ENCODE measurements around the gene MAP3K13.

The MAP3K13 gene

DNA sequence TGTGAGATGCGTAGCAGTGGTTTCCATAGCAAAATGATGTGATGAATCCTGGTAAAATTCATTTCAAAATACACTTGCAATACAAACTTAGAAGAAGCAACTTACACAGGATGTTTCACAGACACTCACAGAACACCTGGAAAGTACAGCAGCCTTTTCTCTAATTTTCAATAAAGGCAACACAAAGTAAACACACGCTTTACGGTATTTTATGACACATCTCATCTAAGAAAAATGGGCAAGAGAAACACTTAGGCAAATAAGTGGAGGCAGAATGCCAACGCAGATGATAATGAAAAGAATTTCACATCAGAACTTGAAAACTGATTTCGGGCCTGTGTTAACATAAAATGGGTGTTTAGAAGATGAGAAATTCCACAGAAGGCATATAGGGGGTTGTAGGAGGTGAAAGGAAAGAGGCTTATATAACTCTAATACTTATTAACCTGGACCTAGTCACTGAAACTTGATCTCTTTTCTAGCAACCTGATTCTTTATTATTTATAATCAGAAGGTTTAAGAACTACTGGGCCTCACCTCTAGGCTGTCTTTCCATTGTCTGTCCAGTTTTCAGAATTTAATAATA, 25.6 kb upstream of the MAP3K13 start:
- TF ChIP-seq POLR2AphosphoS5 (IDR thresholded peaks at IDR 0.05; ENCODE audit: borderline replicate concordance, low read depth, low read length), result no peak
- TF ChIP-seq EZH2 (IDR thresholded peaks at IDR 0.05), result no peak
- no peak for TF ChIP-seq FOXP2 (optimal IDR thresholded peaks at IDR 0.05; ENCODE audit: control extremely low read depth, extremely low read length, insufficient read depth)
- H3K27ac ChIP-seq, result no peak overlapping the region
- no peak overlapping the region for H3K9ac ChIP-seq (ENCODE audit: insufficient read length)
- DNase-seq (ENCODE audit: low read depth, low spot score), result no peak
- H3K9me3 ChIP-seq (ENCODE audit: low read depth, low read length), result no peaks in the 10 kb centered on the region
- no peaks in the 10 kb centered on the region for H3K36me3 ChIP-seq (ENCODE audit: insufficient read depth, low read length)
- H3K4me3 ChIP-seq, result no peak overlapping the region

DNA sequence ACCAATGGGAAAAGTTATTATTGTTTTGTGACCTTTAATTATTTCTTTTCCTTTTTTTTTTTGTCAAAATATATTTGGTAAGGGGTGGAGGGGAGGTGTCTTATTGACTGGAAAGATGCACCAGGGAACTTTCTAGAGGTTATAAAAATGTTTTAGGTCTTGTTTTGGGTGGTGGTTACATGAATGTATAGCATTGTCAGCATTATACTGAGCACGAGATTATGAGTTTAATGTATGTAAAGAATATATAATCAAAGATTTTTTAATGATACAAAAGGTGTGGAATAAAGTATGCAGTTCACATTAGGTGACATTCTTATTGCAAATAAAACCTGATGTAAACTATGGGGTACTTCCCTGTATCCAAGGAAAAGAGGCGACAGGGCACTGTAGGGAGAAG, 23.0 kb upstream of the MAP3K13 start:
- no peaks in the 10 kb centered on the region for H3K36me3 ChIP-seq (ENCODE audit: insufficient read depth, low read length)
- H3K4me3 ChIP-seq, result no peak overlapping the region
- H3K9ac ChIP-seq (ENCODE audit: insufficient read length), result no peak overlapping the region
- H3K9me3 ChIP-seq (ENCODE audit: low read depth, low read length), result no peaks in the 10 kb centered on the region
- TF ChIP-seq POLR2AphosphoS5 (IDR thresholded peaks at IDR 0.05; ENCODE audit: borderline replicate concordance, low read depth, low read length), result no peak
- TF ChIP-seq FOXP2 (optimal IDR thresholded peaks at IDR 0.05; ENCODE audit: control extremely low read depth, extremely low read length, insufficient read depth), result no peak
- no peak for TF ChIP-seq EZH2 (IDR thresholded peaks at IDR 0.05)
- DNase-seq (ENCODE audit: low read depth, low spot score), result no peak
- H3K27ac ChIP-seq, result no peak overlapping the region

DNA sequence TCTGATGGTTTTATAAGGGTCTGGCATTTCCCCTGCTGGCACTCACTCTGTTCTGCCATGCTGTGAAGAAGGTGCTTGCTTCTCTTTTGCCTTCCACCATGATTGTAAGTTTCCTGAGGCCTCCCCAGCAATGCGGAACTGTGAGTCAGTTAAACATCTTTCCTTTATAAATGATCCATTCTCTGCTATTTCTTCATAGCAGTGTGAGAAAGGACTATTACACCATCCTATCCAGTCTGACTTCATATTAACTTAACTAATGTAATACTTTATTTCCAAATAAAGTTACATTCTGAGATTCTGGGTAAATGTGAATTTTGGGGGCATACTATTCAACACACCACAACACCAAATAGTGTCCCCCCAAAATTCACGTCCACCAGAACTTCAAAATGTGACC, 22.2 kb upstream of the MAP3K13 start:
- H3K4me3 ChIP-seq, result no peak overlapping the region
- H3K9me3 ChIP-seq (ENCODE audit: low read depth, low read length), result no peaks in the 10 kb centered on the region
- no peak overlapping the region for H3K9ac ChIP-seq (ENCODE audit: insufficient read length)
- H3K27ac ChIP-seq, result no peak overlapping the region
- no peaks in the 10 kb centered on the region for H3K36me3 ChIP-seq (ENCODE audit: insufficient read depth, low read length)
- no peak for DNase-seq (ENCODE audit: low read depth, low spot score)
- TF ChIP-seq FOXP2 (optimal IDR thresholded peaks at IDR 0.05; ENCODE audit: control extremely low read depth, extremely low read length, insufficient read depth) (no peak), POLR2AphosphoS5 (IDR thresholded peaks at IDR 0.05; ENCODE audit: borderline replicate concordance, low read depth, low read length) (no peak), EZH2 (IDR thresholded peaks at IDR 0.05) (no peak)

DNA sequence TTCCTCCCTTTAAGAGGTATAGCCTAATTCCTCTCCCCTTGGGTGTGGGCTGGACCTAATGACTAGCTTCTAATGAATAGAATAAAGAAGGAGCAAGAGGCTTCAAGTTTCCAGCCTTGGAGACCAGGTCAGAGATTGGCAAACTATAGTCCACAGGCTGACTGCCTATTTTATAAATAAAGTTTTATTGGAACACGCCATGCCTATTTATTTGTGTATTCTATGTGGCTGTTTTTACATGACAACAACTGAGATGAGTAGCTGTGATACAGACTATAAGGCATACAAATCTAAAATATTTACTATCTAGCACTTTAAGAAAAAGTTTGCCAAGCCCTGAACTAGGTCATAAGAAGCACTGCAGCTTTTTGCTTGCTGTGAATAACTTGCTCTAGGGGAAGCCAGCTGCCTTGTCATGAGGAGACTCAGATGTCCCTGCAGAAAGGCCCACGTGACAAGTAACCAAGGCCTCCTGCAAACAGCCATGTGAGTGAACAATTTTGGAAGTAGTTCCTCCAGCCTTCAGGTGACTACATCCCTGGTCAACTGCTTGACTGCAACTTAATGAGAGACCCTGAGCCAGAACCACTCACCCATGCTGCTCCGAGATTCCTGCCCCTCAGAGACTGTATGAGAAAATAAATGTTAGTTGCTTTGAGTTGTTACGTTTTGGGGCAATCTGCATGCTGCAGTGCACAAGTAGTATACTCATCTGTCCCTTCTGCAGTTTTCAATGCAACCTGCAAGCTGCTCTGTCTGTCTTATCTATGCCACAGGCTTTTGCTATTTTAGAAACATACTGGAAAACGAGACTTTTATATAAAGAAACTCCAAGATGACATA, 21.1 kb upstream of the MAP3K13 start:
- H3K27ac ChIP-seq, result no peak overlapping the region
- H3K9me3 ChIP-seq (ENCODE audit: low read depth, low read length), result no peaks in the 10 kb centered on the region
- no peak for DNase-seq (ENCODE audit: low read depth, low spot score)
- H3K36me3 ChIP-seq (ENCODE audit: insufficient read depth, low read length), result no peaks in the 10 kb centered on the region
- TF ChIP-seq FOXP2 (optimal IDR thresholded peaks at IDR 0.05; ENCODE audit: control extremely low read depth, extremely low read length, insufficient read depth) (no peak), EZH2 (IDR thresholded peaks at IDR 0.05) (no peak), POLR2AphosphoS5 (IDR thresholded peaks at IDR 0.05; ENCODE audit: borderline replicate concordance, low read depth, low read length) (no peak)
- H3K9ac ChIP-seq (ENCODE audit: insufficient read length), result no peak overlapping the region
- H3K4me3 ChIP-seq, result no peak overlapping the region

DNA sequence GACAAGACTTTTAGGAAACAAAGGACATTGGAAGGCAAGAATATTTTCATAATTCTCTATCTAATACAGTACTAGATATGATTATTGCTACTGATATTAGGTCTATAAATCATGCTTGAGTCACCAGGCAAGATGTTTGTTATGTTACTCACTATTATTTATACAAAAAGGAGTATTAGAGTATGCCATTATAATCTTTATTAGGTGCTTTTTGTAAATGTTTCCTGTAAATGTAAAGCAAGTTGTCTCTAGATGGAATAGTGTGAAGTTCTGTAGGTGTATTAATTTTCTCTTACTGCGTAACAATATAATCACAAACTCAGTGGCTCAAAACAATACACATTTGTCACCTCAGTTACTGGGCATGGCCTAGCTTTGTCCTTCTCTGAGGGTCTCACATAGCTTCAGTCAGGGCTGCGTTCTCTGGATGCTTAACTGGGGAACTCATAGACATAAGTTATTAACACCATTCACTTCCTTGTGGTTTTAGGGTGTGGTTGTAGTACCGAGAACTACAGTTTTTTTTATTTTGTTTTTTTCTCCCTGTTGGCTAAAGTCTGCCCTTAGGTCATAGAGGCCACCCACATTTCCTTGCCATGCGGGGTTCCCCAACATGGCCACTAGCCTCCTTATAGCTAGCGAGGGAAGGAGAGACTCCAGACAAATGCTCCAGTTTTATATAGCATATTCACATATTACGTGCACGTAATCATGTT, 20.3 kb upstream of the MAP3K13 start:
- no peak for TF ChIP-seq EZH2 (IDR thresholded peaks at IDR 0.05)
- TF ChIP-seq POLR2AphosphoS5 (IDR thresholded peaks at IDR 0.05; ENCODE audit: borderline replicate concordance, low read depth, low read length), result no peak
- no peak for TF ChIP-seq FOXP2 (optimal IDR thresholded peaks at IDR 0.05; ENCODE audit: control extremely low read depth, extremely low read length, insufficient read depth)
- H3K9ac ChIP-seq (ENCODE audit: insufficient read length), result no peak overlapping the region
- no peak overlapping the region for H3K27ac ChIP-seq
- no peak overlapping the region for H3K4me3 ChIP-seq
- no peaks in the 10 kb centered on the region for H3K36me3 ChIP-seq (ENCODE audit: insufficient read depth, low read length)
- H3K9me3 ChIP-seq (ENCODE audit: low read depth, low read length), result no peaks in the 10 kb centered on the region
- no peak for DNase-seq (ENCODE audit: low read depth, low spot score)

DNA sequence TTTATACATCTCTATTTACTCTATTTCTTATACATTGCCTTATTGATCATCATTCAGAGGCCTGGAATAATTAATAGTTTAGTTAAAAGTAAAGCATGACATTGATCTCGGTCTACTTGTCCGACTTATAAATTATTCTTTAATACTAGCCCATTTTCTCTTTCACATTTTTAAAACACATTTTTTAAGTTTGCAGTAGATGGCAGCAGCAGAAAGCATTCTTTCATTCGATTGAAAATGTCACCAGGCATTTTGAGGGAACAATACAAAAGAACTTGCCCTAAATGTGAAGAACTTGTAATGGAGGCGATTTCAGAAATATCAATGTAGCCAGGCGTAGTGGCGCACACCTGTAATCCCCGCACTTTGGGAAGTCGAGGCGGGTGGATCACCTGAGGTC, 15.5 kb upstream of the MAP3K13 start:
- no peak overlapping the region for H3K4me3 ChIP-seq

DNA sequence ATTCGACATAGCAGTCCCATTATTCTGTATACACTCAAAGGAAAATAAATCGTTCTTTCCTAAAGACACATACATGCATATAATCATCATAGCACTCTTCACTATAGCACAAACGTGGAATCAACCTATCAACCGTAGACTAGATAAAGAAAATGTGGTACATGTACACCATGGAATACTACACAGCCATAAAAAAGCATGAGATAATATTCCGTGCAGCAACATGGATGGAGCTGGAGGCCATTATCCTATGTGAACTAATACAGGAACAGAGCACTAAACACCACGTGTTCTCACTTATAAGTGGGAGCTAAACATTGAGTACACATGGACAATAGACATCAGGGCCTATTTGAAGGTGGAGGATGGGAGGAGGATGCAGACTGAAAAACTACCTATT, 12.1 kb upstream of the MAP3K13 start:
- Histone ChIP-seq H3K27ac (no peak overlapping the region), H3K4me3 (no peak overlapping the region), H3K9me3 (ENCODE audit: low read depth, low read length) (no peaks in the 10 kb centered on the region), H3K36me3 (ENCODE audit: insufficient read depth, low read length) (no peaks in the 10 kb centered on the region), H3K9ac (ENCODE audit: insufficient read length) (no peak overlapping the region)
- no peak for DNase-seq (ENCODE audit: low read depth, low spot score)
- TF ChIP-seq FOXP2 (optimal IDR thresholded peaks at IDR 0.05; ENCODE audit: control extremely low read depth, extremely low read length, insufficient read depth) (no peak), POLR2AphosphoS5 (IDR thresholded peaks at IDR 0.05; ENCODE audit: borderline replicate concordance, low read depth, low read length) (no peak), EZH2 (IDR thresholded peaks at IDR 0.05) (no peak)

More for the DNA sequence above, 15.5 kb upstream of the MAP3K13 start:
- Histone ChIP-seq H3K36me3 (ENCODE audit: insufficient read depth, low read length) (no peaks in the 10 kb centered on the region), H3K9ac (ENCODE audit: insufficient read length) (no peak overlapping the region), H3K27ac (no peak overlapping the region), H3K9me3 (ENCODE audit: low read depth, low read length) (no peaks in the 10 kb centered on the region)
- TF ChIP-seq FOXP2 (optimal IDR thresholded peaks at IDR 0.05; ENCODE audit: control extremely low read depth, extremely low read length, insufficient read depth), result no peak
- no peak for TF ChIP-seq POLR2AphosphoS5 (IDR thresholded peaks at IDR 0.05; ENCODE audit: borderline replicate concordance, low read depth, low read length)
- TF ChIP-seq EZH2 (IDR thresholded peaks at IDR 0.05), result no peak
- DNase-seq (ENCODE audit: low read depth, low spot score), result no peak

DNA sequence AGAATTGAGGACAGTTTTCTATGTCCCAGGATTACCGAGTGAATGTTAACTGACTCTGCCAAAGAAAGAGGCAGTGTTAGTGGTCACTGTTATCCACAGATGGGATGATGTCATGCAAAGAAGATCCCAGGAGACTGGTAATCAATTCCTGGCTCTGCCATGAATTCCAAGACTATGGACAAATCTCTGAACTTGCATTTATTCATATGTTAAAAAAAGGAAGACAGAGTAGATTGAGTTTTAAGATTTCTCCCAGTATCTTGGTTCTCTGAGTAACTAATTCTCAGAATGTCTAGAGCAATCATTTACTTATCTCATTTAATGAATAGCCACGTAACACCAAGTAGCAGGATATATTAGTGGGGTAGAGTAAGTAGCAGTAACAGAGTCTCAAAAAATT, 11.5 kb upstream of the MAP3K13 start:
- no peak for DNase-seq (ENCODE audit: low read depth, low spot score)
- H3K9ac ChIP-seq (ENCODE audit: insufficient read length), result no peak overlapping the region
- H3K4me3 ChIP-seq, result no peak overlapping the region
- no peaks in the 10 kb centered on the region for H3K36me3 ChIP-seq (ENCODE audit: insufficient read depth, low read length)
- no peak overlapping the region for H3K27ac ChIP-seq
- no peak for TF ChIP-seq EZH2 (IDR thresholded peaks at IDR 0.05)
- no peak for TF ChIP-seq POLR2AphosphoS5 (IDR thresholded peaks at IDR 0.05; ENCODE audit: borderline replicate concordance, low read depth, low read length)
- TF ChIP-seq FOXP2 (optimal IDR thresholded peaks at IDR 0.05; ENCODE audit: control extremely low read depth, extremely low read length, insufficient read depth), result no peak
- H3K9me3 ChIP-seq (ENCODE audit: low read depth, low read length), result no peaks in the 10 kb centered on the region
